Thoracic aorta (tissue), 2 donors: ENCODE measurements around the gene TAB2. TPM values are rescaled to one million over a fixed set of nuclear protein-coding genes. Genes with fewer than 3 reads are reported as not detected.
"Not testable (repeated sequence)": the region's sequence is repeated elsewhere in the genome, so short reads cannot be mapped to it uniquely, and the experiment has no call there.

Experiments
- ATAC-seq: fragments of 150-250 bp; one replicate; pipeline ENCODE4 v1.8.0; 2017; ENCODE audit warnings: low read depth; ENCODE audit not compliant: insufficient number of reproducible peaks, low FRiP score
- DNase-seq: peaks from one replicate; pipeline ENCODE4 v3.0.0-alpha.2; 2020; ENCODE audit warnings: low spot score
- H3K27ac ChIP-seq, 2 donors: fragments of 200-600 bp; sonication (generic); 1 replicate in 1 of 2; 2 replicates in 1 of 2; pipeline ENCODE4 v1.5.1; 2016; ENCODE audit warnings: mild to moderate bottlenecking in 2 of 2, moderate library complexity in 2 of 2
- H3K27me3 ChIP-seq: fragments of 200-600 bp; sonication (generic); replicated peaks from 2 replicates; pipeline ENCODE4 v1.6.0; 2016; ENCODE audit warnings: mild to moderate bottlenecking; ENCODE audit not compliant: insufficient read depth
- H3K36me3 ChIP-seq: fragments of 200-600 bp; sonication (generic); one replicate; pipeline ENCODE4 v1.5.1; 2016
- H3K4me1 ChIP-seq, 2 donors: fragments of 200-600 bp; sonication (generic); 1 replicate in 1 of 2; 2 replicates in 1 of 2; pipeline versions ENCODE4 v1.5.1 to v1.6.0; 2016; ENCODE audit warnings: low read depth in 2 of 2, mild to moderate bottlenecking in 1 of 2; ENCODE audit not compliant: control insufficient read depth in 1 of 2
- H3K4me3 ChIP-seq: fragments of 200-600 bp; sonication (generic); 2 replicates; pipeline ENCODE4 v1.5.1; 2016; ENCODE audit warnings: mild to moderate bottlenecking
- H3K9me3 ChIP-seq: fragments of 200-600 bp; sonication (generic); 2 replicates; pipeline ENCODE4 v1.5.1; 2016
- CTCF ChIP-seq: fragments of 200-600 bp; sonication (generic); IDR thresholded peaks from one replicate; pipeline ENCODE4 v1.5.1; 2019; ENCODE audit warnings: antibody characterized with exemption
- total RNA-seq, 2 donors: library from RNA; depleted of rRNA; stranded (reverse); fragments of >200 nt; gene quantifications; one replicate each; pipeline versions ENCODE4 v1.1.0 to v1.2.3, GENCODE V29; 2016

The TAB2 gene
- total RNA-seq, 2 donors from 2014 or later: 56.0 to 61.7 TPM

GRCh38 chr6:149319422-149319821 lies 1.9 kb downstream of the TAB2 start:
- H3K4me1 ChIP-seq: peaks cover 46 to 56% of the 10 kb centered on the region in 2 donors
- no peaks in the 10 kb centered on the region for H3K27me3 ChIP-seq
- H3K27ac ChIP-seq: peak overlapping the region in 1 of 2 donors; percentile 99

GRCh38 chr6:149320016-149320415 lies 2.5 kb downstream of the TAB2 start:
- H3K27me3 ChIP-seq, ATAC-seq, H3K36me3 ChIP-seq, DNase-seq, H3K9me3 ChIP-seq: not testable (repeated sequence)
- Histone ChIP-seq H3K27ac (peak overlapping the region in 1 of 2 donors; percentile 37), H3K4me3 (peak overlapping the region; percentile 95), H3K4me1 (peaks cover 52 to 62% of the 10 kb centered on the region in 2 donors)

More at GRCh38 chr6:149319422-149319821, 1.9 kb downstream of the TAB2 start:
- Histone ChIP-seq H3K9me3 (no peaks in the 10 kb centered on the region), H3K36me3 (no peaks in the 10 kb centered on the region), H3K4me3 (peak overlapping the region; percentile 95)
- no peak for DNase-seq
- no peak for ATAC-seq
- no peak for TF ChIP-seq CTCF

- TF ChIP-seq CTCF: no peak
- H3K4me1 ChIP-seq: peaks cover 55 to 62% of the 10 kb centered on the region in 2 donors
- ATAC-seq: no peak
Measured at GRCh38 chr6:149320796-149321195, 3.3 kb downstream of the TAB2 start.

GRCh38 chr6:149323353-149323752 lies 5.8 kb downstream of the TAB2 start:
- peaks cover 57 to 75% of the 10 kb centered on the region in 2 donors for H3K4me1 ChIP-seq
- ATAC-seq: no peak

More at GRCh38 chr6:149320796-149321195, 3.3 kb downstream of the TAB2 start:
- H3K27me3 ChIP-seq: no peaks in the 10 kb centered on the region
- peak overlapping the region in 1 of 2 donors; percentile 37 for H3K27ac ChIP-seq
- no peak for DNase-seq
- H3K9me3 ChIP-seq: no peaks in the 10 kb centered on the region
- H3K4me3 ChIP-seq: no peak overlapping the region
- H3K36me3 ChIP-seq: no peaks in the 10 kb centered on the region

GRCh38 chr6:149323925-149324324 lies 6.4 kb downstream of the TAB2 start:
- DNase-seq (no peak), ATAC-seq (no peak)
- Histone ChIP-seq H3K27ac (peak overlapping the region in 1 of 2 donors; percentile 13), H3K36me3 (no peaks in the 10 kb centered on the region), H3K4me3 (no peak overlapping the region), H3K4me1 (peaks cover 60 to 80% of the 10 kb centered on the region in 2 donors), H3K27me3 (no peaks in the 10 kb centered on the region), H3K9me3 (no peaks in the 10 kb centered on the region)
- TF ChIP-seq CTCF: no peak

More at GRCh38 chr6:149323353-149323752, 5.8 kb downstream of the TAB2 start:
- no peak for DNase-seq
- no peaks in the 10 kb centered on the region for H3K9me3 ChIP-seq
- TF ChIP-seq CTCF: no peak
- peak overlapping the region in 1 of 2 donors; percentile 13 for H3K27ac ChIP-seq
- no peaks in the 10 kb centered on the region for H3K27me3 ChIP-seq
- no peaks in the 10 kb centered on the region for H3K36me3 ChIP-seq
- no peak overlapping the region for H3K4me3 ChIP-seq

GRCh38 chr6:149324428-149324827 lies 6.9 kb downstream of the TAB2 start:
- DNase-seq (no peak), ATAC-seq (no peak)
- H3K9me3 ChIP-seq: no peaks in the 10 kb centered on the region
- H3K27ac ChIP-seq: peak overlapping the region in 1 of 2 donors; percentile 15
- no peak for TF ChIP-seq CTCF
- H3K27me3 ChIP-seq: no peaks in the 10 kb centered on the region
- peaks cover 60 to 82% of the 10 kb centered on the region in 2 donors for H3K4me1 ChIP-seq
- no peaks in the 10 kb centered on the region for H3K36me3 ChIP-seq
- no peak overlapping the region for H3K4me3 ChIP-seq
